OCI-LY1 (cell line): ENCODE measurements around the gene TRIM27.

ENCODE experiments used
- H2AFZ ChIP-seq: fragments of 200-600 bp; sonication (generic), shearing (Covaris generic); 2 replicates; pipeline ENCODE4 v1.6.0; 2014; ENCODE audit warnings: antibody characterized with exemption, mild to moderate bottlenecking, low read length
- H3F3A ChIP-seq: fragments of 200-600 bp; sonication (generic), shearing (Covaris generic); 2 replicates; pipeline ENCODE4 v1.6.0; 2014; ENCODE audit warnings: mild to moderate bottlenecking, antibody characterized with exemption, low read length, moderate library complexity; ENCODE audit not compliant: insufficient read depth
- H3K27ac ChIP-seq: fragments of 200-600 bp; sonication (generic); 2 replicates; pipeline ENCODE4 v1.5.1; 2014; ENCODE audit warnings: low read length, mixed run types, mild to moderate bottlenecking, low read depth; ENCODE audit not compliant: poor library complexity, severe bottlenecking
- H3K27me3 ChIP-seq: fragments of 200-600 bp; sonication (generic); 2 replicates; pipeline ENCODE4 v1.6.0; 2014; ENCODE audit warnings: antibody characterized with exemption, mild to moderate bottlenecking, low read length, moderate library complexity; ENCODE audit not compliant: insufficient read depth
- H3K36me3 ChIP-seq: fragments of 200-600 bp; sonication (generic); 2 replicates; pipeline ENCODE4 v1.6.1; 2014; ENCODE audit warnings: mild to moderate bottlenecking, antibody characterized with exemption, low read length, moderate library complexity, mixed read lengths; ENCODE audit not compliant: insufficient read depth
- H3K4me1 ChIP-seq: fragments of 200-600 bp; sonication (generic); 2 replicates; pipeline ENCODE4 v1.5.1; 2014; ENCODE audit warnings: mild to moderate bottlenecking, low read length, moderate library complexity; ENCODE audit not compliant: insufficient read depth, severe bottlenecking
- H3K4me2 ChIP-seq: fragments of 200-600 bp; sonication (generic), shearing (Covaris generic); 2 replicates; pipeline ENCODE4 v1.6.1; 2014; ENCODE audit warnings: low read length
- H3K4me3 ChIP-seq: fragments of 200-600 bp; sonication (generic); 2 replicates; pipeline ENCODE4 v1.5.1; 2014; ENCODE audit warnings: low read length, low read depth, mild to moderate bottlenecking, mixed read lengths; ENCODE audit not compliant: poor library complexity, severe bottlenecking
- H3K79me2 ChIP-seq: fragments of 200-600 bp; shearing (Covaris generic); 2 replicates; pipeline ENCODE4 v1.6.1; 2016; ENCODE audit warnings: mixed run types, low read length, mixed read lengths; ENCODE audit not compliant: insufficient read depth
- H3K9ac ChIP-seq: fragments of 200-600 bp; sonication (generic), shearing (Covaris generic); 2 replicates; pipeline ENCODE4 v1.6.1; 2014; ENCODE audit warnings: mild to moderate bottlenecking, low read length, mixed read lengths
- H3K9me2 ChIP-seq: fragments of 200-600 bp; sonication (generic), shearing (Covaris generic); 2 replicates; pipeline ENCODE4 v1.6.1; 2014; ENCODE audit warnings: low read depth, mild to moderate bottlenecking, low read length, mixed read lengths
- H3K9me3 ChIP-seq: fragments of 200-600 bp; shearing (Covaris generic); 2 replicates; pipeline ENCODE4 v1.6.1; 2014; ENCODE audit warnings: low read length, mixed read lengths
- H4K20me1 ChIP-seq: fragments of 200-600 bp; sonication (generic), shearing (Covaris generic); 2 replicates; pipeline ENCODE4 v1.6.0; 2016; ENCODE audit warnings: mild to moderate bottlenecking, low read length; ENCODE audit not compliant: insufficient read depth
- CTCF ChIP-seq: fragments of 200-600 bp; sonication (generic), shearing (Covaris generic); IDR thresholded peaks from 2 replicates; pipeline ENCODE4 v1.5.1; 2017; ENCODE audit warnings: mild to moderate bottlenecking, antibody characterized with exemption, low read length, moderate library complexity, mixed read lengths
- EZH2 ChIP-seq: fragments of 200-600 bp; sonication (generic), shearing (Covaris generic); IDR thresholded peaks from 2 replicates; pipeline ENCODE4 v1.8.0; 2017; ENCODE audit warnings: borderline replicate concordance, mixed run types, mild to moderate bottlenecking, antibody characterized with exemption, low read length, moderate library complexity, mixed read lengths

Gene TRIM27

DNA sequence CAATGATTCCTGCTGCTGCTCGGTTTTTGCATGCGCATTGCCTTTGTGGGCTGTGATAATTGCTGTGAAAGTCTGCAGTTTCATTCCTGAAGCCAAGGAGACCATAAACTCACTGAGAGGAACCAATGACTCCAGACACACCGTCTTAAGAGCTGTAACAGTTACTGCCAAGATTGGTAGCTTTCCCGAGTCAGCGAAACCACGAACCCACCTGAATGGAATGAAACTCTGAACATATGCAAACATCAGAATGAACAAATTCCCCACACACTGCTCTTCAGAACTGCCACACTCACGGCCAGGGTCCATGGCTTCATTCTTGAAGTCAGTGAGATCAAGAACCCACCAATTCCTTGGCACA lies 37.7 kb downstream of the TRIM27 start:
- Histone ChIP-seq H3K4me2 (no peak overlapping the region), H3K4me1 (peaks cover 12% of the 10 kb centered on the region), H3K9me3 (no peaks in the 10 kb centered on the region), H3K36me3 (no peaks in the 10 kb centered on the region; the same call in 1 of the 2 replicates), H2AFZ (no peak overlapping the region), H3K79me2 (no peaks in the 10 kb centered on the region), H3K4me3 (no peak overlapping the region), H3F3A (no peaks in the 10 kb centered on the region), H3K9me2 (no peaks in the 10 kb centered on the region), H3K27me3 (no peaks in the 10 kb centered on the region), H3K27ac (no peak overlapping the region), H3K9ac (no peak overlapping the region), H4K20me1 (no peaks in the 10 kb centered on the region)
- no peak for TF ChIP-seq CTCF
- TF ChIP-seq EZH2 = no peak

- Histone ChIP-seq H3K79me2 (no peaks in the 10 kb centered on the region), H3K27me3 (no peaks in the 10 kb centered on the region), H3K27ac (no peak overlapping the region), H3K9ac (no peak overlapping the region), H3K9me2 (no peaks in the 10 kb centered on the region), H3K9me3 (no peaks in the 10 kb centered on the region), H2AFZ (no peak overlapping the region), H3K36me3 (no peaks in the 10 kb centered on the region; the same call in 1 of the 2 replicates), H3K4me1 (peaks cover 20% of the 10 kb centered on the region), H3K4me3 (peak overlapping the region; percentile 26), H3K4me2 (peak overlapping the region; percentile 24; the same call in 1 of the 2 replicates), H4K20me1 (no peaks in the 10 kb centered on the region), H3F3A (no peaks in the 10 kb centered on the region)
- TF ChIP-seq CTCF (no peak), EZH2 (no peak)
Observed at GRCh38 chr6:28884423-28885131, 39.2 kb downstream of the TRIM27 start.

GRCh38 chr6:28880894-28881780 lies 42.6 kb downstream of the TRIM27 start:
- Histone ChIP-seq H3K9me2 (no peaks in the 10 kb centered on the region), H3K36me3 (no peaks in the 10 kb centered on the region), H3K79me2 (no peaks in the 10 kb centered on the region), H3K27me3 (no peaks in the 10 kb centered on the region), H3K9me3 (no peaks in the 10 kb centered on the region), H2AFZ (no peak overlapping the region), H3K4me3 (peak overlapping the region; percentile 35), H3K27ac (no peak overlapping the region), H4K20me1 (no peaks in the 10 kb centered on the region), H3K4me2 (peak overlapping the region; percentile 52), H3F3A (no peaks in the 10 kb centered on the region), H3K9ac (no peak overlapping the region), H3K4me1 (peaks cover 35% of the 10 kb centered on the region)
- TF ChIP-seq CTCF (no peak), EZH2 (no peak)
